HEK293T (cell line): ENCODE results near the gene TMEM131.

Experiments
- FOXK2 ChIP-seq: fragments of 450-650 bp; IDR thresholded peaks from 2 replicates; pipeline ENCODE4 v1.6.1; 2016; ENCODE audit warnings: mild to moderate bottlenecking
- FOXM1 ChIP-seq: fragments of 450-650 bp; IDR thresholded peaks from 2 replicates; pipeline ENCODE4 v1.6.1; 2017; ENCODE audit warnings: mild to moderate bottlenecking, borderline replicate concordance
- HDGF ChIP-seq: fragments of 450-650 bp; IDR thresholded peaks from 2 replicates; pipeline ENCODE4 v1.6.1; 2017; ENCODE audit warnings: antibody characterized with exemption, borderline replicate concordance

DNA sequence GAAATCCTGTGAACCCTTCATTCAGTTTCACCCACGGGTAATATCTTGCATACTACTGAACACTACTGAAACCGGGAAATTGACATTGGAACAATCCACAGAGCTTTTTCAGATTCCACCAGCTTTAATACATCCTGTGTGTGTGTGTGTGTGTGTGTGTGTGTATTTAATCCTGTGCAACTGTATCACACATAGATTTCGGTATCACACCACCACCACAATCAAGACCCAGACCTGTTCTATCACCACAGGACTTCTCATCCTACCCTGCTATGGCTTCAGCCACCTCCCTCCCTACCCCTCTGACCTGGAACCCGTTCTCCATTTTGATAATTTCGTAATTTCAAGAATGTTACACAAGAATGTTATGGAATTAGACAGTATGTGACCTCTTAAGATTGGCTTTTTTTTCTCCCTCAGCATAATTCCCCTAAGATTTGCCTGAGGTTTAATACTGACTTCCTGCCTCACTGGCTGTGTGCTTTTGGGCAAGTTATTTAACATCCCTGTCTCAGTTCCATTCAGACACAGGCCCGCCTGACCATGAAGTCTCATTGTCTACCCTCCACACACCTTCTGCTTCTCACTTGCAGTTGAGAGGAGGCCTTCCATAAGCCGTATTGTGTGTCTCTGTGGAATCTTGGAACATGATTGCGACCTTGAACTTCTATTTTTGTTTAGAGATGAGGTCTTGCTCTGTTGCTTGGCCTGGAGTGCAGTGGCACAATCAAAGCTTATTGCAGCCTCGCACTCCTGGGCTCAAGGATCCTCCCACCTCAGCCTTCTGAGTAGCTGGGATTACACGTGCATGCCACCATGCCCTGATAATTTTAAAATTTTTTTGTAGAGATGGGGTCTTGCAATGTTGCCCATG, 14.4 kb upstream of the TMEM131 start:
- TF ChIP-seq FOXK2 (no peak), HDGF (no peak), FOXM1 (no peak)
